Pons (tissue), 1 donor: ENCODE measurements around the gene GPR61.

ENCODE experiments used
- DNase-seq: peaks from one replicate; pipeline ENCODE4 v3.0.0-alpha.2; 2016; ENCODE audit warnings: low spot score

Gene GPR61, protein sequence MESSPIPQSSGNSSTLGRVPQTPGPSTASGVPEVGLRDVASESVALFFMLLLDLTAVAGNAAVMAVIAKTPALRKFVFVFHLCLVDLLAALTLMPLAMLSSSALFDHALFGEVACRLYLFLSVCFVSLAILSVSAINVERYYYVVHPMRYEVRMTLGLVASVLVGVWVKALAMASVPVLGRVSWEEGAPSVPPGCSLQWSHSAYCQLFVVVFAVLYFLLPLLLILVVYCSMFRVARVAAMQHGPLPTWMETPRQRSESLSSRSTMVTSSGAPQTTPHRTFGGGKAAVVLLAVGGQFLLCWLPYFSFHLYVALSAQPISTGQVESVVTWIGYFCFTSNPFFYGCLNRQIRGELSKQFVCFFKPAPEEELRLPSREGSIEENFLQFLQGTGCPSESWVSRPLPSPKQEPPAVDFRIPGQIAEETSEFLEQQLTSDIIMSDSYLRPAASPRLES

DNA sequence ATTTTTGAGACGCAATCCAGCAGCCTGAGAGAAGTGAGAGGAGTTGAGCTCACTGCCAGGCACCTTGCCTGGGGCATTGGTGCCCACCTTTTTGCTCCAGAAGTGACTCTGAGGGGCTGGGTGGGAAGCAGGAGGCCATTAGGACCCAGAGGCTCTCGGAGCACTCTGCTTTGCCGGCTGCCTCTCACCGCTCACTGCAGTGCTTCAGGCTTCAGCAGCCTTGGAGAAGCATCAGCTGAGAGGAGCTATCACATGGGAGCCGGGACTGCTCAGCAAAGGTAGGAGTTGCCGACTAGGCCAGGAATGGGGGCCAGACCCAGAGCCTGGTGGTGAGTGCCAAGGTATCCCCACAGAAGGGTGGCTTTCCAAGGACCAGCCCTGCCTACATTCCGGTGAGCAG lies at the start of gene GPR61:
GPR61 (plus strand) TSS at position 197 of the 400 bp plus-strand sequence. CDS start 3,151 bp downstream, outside the sequence.
- no peak for DNase-seq

DNA sequence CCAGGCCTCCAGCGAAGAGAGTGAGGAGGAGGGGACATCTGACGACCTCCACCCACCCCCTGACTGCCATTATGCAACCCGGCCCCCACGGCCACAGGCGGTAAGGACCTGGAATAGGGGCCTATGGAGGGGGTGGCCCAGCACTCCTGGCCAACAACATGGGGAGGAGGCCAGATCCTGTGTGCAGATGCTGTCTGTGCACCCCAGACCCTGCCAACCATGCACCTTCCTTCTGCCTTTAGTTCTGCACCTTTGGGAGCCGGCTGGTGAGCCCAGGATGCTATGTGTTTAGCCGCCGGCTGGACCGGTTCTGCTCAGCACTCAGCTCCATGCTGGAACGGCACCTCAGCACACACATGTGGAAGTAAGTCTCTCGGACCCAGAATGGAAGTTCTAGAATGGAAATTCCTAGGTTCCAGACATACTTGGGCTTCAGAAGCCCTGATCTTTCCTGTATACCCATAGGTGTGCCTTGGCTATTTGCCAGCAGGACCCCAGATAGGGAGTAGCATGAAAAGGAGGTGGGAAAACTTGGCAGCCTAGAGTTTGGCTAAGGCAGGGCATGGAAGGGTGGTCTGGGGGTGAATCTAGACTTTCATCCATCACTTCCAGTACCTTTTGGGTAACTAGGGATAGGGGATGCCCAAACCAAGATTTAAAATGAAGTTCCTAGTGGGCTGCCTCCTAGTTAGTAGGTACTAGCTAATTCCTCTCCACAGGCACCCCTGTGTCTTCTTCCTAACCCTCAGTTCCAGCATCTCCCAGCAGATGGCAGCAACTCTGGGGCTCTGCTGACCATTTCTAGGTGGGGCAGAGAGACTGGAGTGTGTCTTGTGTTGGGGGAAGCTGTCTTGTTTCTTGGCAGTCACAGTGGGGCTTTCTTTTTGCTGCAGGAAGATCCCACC lies 49.4 kb upstream of the GPR61 start:
- peak; percentile 69 for DNase-seq

DNA sequence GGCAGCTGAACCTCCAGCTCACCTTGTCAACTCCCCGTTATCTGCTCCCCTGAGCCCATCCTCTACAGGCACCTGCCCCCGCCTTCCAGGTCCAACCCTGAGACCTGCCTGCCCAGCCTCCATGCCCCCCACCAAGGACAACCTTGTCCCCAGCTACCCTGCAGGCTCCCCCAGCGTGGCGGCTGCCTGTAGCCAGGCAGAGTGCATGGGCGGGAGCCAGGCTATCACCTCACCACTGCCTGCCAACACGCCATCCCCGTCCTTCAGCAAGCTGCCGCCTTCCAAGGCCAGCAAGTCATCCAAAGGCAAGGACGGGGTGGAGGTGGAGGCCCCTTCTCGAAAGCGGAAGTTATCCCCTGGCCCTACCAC lies 48.8 kb upstream of the GPR61 start:
- no peak for DNase-seq

DNA sequence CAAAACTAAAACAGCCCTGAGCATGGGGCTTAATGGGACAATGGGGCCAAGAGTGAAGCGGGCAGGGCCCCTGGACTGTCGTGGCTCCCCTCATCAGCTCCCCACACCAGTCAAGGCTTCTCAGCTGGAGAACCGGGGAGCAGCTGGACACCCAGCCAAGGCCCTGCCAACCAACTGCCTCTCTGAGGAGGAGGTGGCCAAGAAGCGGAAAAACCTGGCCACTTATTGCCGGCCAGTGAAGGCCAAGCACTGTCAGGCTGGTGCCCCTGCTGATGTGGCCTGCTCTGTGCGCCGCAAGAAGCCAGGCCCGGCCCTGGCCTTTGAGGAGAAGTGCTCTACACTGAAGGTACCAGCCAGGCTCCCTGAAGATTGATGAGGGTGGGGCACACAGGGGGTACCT lies 48.3 kb upstream of the GPR61 start:
- DNase-seq = no peak

DNA sequence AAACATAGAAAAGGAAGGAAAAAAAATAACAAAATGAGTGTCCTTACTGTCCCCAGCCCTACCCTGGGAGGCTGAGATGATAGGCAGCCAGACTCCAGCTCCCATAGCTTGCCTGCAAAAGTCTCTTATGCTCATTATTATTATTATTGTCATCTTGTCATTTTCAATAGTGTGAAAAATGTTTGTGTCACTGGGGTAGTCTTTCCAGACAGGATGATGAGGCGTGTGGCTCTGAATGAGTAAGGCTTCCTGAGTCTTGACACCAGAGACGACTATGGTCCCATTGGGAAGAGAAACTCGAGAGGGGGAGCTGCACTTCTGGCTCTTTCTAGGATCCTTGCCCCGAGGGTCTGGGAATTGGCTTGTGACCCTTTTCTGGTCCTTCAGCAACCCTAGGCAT lies 46.9 kb upstream of the GPR61 start:
- no peak for DNase-seq

DNA sequence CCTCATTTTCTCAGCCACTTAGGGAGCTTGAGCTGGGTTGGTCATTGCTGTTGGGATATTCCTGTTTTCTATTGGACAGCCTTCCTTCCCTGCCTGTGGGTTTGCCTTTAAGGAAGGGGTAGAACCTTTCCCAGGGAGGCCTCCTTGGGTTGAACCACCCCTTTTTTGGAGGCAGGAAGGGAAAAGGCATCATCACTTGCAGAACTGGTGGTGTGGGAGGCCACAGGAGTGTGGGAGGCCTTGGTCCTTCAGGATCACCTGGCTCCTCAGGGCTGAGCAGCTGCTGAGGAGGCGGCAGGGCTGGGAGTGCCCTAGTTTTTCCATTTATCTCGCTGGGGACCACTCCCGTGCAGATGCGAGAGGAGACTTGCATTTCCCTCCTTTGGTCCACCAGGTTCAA lies 46.4 kb upstream of the GPR61 start:
- DNase-seq = no peak

DNA sequence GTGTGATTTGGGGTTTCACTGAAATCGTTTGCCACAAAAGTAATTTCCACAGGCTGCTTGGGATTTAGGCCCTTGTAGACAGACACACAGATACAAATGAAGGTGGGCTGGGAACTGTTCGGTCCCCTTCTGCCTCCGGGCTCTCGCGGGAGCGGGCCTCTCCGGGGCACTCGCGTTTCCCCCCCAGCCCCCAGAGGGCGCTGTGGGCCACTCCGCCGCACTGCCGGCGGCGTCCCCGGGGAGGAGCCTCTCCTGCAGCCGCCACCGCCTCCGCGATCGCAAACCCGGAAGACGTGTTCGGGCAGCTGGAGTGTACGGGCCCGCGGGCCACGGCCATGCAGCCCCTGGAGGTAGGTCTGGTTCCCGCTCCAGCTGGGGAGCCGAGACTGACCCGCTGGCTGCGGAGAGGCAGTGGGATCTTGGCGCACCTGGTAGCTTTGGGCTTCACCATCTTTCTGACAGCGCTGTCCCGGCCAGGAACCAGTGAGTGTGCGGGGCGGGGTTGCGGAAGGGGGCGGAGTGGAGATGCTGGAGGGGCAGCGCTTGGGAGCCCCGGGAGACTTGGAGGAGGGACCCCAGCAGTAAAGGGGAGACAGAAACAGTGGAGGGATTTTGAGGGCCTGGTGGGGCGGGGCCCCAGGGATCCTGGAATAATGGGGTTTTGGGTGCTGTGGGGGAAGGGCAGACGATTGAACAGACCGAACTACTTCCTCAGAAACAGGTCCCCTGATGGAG lies 45.7 kb upstream of the GPR61 start, which contains the start of gene CYB561D1:
CYB561D1 (plus strand) TSS at position 290 of the 735 bp plus-strand sequence; CDS start at position 336, 46 bp downstream.
- DNase-seq = peak; percentile 76

DNA sequence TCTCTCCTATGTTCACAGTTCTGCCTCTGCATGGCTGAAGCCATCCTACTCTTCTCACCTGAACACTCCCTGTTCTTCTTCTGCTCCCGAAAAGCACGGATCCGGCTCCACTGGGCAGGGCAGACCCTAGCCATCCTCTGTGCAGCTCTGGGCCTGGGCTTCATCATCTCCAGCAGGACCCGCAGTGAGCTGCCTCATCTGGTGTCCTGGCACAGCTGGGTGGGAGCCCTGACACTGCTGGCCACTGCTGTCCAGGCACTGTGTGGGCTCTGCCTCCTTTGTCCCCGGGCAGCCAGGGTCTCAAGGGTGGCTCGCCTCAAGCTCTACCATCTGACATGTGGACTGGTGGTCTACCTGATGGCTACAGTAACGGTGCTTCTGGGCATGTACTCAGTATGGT lies 43.9 kb upstream of the GPR61 start:
- no peak for DNase-seq

DNA sequence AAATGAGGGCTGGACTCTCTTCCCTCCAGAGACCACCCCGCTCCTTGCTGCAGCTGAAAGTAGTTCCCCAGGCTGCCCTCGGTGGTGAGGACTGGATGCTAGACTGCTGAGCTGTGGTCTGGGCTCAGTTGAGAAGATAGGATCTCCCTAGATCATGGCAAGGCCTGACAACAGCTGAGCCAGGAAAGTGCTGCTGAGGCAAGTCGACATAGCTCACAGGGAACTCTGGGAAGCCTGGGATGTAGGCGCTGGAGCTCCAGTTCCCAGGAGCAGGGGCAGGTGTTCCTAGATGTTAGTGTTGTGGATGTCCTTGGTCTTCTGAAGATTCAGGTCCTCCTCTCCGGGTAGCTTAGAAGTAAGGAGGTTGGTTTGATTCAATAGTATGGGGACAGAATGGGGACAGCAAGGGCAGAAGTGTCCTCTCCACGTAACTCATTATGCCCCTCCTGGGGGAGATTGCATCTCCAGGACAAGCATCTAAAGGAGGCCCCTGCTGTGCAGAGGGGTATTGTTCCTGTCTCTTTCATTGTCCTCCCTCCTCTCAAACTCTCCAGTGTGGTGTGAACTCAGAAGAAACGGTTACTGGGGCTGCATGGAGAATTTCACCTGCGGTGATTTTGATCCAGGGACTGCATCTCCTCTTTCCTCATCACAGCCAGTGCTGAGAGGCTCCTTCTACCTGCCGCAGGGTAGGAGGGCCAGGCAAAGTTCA lies 42.1 kb upstream of the GPR61 start:
- no peak for DNase-seq

DNA sequence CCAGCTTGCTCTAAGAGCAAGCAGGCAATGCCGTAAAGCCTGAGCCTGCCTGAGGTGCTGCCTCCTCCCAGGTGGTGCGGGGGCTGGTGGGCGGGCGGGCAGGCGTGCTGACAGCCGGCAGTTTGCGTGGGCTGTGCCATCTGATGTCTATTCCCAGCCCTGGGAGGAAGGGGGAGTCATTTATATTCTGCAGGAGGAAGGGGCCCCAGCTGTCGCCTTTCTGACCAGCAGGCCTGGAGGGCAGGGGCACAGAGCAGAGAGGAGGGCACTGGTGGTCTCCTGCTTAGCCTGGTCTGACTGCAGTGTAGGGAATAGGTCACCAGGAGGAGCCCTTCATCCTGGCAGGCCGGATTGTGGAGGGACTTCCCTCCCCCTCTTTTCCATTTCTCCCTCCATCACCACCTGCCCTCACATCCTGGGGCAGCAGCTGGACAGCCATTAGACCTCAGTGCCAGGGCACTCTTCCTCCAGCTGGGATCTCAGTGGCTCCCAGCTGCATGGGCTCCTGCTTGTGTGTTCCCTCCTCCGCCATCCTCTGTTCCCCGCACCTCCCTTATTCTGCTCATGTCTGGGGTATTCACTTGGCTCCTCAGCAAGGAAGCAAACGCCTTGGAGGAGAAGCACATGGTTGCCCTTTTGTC lies 41.4 kb upstream of the GPR61 start:
- DNase-seq = peak; percentile 18

DNA sequence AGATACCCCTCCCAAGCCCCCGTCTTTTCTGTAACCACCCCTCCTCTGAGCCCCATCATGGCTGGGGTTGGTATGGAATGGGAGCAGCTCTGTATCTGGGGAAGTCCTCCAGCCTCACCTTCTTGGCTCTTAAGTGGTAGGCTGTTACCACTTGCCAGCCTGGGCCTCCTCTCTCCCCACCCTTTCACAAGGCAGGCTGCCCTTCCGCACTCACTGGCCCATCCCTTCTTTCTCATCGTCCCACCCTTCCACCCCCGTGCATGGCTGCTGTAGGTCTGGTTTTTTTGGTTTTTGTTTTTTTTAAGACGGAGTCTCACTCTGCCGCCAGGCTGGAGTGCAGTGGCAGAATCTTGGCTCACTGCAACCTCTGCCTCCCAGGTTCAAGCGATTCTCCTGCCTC lies 40.6 kb upstream of the GPR61 start:
- no peak for DNase-seq

DNA sequence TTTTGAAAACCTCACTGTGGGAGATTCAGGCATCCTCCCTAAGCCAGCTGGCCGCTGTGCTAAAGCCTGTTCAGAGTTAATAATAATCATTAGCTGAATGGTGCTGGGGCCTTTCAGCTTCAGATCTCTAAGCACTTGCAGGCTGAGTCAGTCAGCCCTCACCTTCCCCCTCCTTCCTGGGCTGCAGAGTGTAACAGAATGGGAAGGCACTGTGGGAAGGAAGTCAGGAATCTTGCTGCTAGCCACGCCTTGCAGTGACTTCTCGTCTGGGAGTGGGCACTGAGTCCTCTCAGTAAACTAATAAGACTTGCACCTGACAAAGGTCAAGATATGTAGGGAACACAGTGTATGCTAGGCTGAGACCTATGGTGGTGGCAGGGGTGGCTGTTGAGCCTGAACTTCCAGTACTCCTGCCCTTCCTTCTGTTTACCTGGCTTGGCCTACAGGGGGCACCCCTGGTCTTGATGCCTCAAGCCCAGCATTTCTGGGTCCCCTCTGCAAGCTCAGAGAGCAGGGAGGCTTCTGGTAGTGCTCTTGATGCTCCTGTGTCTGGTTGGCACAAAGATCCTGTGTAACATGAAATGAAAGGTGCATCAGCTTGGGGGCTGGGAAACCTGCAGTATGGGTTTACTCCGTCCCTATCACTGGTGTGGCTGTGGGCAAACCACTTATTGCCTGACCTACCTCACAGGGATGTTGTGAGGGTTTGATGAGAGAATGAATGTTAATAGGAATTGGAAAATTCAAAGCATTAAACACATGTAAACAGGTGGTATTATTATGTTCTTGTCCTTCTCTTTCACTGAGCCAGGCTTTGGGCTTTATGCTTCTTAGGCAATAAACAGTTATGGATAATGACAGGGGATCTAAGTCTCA lies 39.8 kb upstream of the GPR61 start:
- DNase-seq = peak; percentile 32

DNA sequence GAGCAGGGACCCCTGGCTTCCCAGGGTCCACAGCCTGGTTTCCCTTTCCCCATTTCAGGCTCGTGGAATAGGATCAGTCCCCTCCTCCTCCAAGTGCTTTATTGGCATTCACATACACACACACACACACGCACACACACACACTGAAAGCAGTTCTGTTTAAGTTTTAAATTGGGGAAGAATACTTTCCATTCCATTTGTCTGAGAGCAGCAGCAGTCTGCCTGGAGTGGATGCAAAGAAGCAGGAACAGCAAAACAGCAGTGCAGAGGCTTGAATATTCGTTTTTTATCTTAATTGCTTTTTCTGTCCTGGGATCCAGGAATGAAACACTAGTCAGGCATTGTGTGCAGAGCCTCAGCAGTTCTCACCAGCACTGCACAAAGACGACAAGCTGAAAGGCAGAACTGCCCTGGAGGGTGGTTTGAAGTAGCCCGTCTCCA lies 38.7 kb upstream of the GPR61 start:
- no peak for DNase-seq

DNA sequence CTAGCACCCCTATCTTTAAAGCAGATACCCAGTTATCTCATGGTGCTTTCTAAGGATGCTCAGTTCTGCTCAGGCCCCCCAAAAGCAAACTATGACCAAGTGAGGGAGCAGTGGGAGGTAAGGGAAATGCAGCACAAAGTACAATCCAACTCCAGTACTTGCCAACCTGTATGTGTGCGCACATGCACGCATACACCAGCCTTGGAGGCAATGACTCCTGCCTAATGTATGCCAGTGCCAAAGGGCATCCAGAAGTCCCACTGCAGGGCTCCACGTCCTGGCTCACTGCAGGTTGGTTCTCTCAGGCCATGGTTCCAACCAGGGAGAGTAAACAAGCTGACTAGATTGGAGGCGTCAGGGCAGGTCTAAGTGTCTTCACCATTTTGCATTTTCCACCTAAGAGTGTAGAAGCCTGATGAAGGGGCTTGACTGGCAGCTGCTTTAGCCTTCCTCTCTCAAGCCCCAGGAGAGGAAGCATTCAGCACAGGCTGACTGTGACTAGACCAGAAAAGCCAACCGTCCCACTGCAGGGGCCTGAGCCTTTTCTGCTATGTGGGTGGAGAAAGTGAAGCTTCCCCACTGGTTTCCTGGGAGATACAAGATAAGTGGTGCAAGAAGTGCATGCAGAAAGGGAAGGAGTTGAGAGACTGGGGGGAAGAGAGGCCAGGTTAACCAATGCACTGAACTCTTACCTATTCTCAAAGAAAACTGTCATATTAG lies 37.9 kb upstream of the GPR61 start:
- no peak for DNase-seq

DNA sequence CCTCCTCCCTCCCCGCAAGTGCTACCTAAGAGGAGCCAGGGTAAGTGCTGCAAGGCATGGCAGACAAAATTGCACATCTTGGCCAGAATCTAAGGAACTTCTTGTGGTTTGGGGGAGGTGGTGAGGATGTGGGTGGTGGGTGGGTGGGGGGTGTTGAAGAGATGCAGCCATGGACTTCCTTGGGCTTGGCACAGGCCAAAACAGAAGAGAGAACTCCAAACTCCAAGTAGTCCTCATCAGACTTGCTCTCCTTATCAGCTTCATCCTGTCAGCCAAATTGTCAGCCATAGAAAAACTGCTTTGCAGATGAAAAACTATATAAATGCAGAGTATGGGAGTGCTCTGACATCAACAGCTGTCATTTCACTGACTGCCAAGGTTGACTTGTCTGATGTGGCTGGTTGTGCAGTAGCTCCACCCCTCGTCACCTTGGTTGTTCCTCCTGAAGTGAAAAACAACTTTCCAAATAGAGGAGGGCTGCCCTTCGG lies 37.3 kb upstream of the GPR61 start:
- DNase-seq = no peak

DNA sequence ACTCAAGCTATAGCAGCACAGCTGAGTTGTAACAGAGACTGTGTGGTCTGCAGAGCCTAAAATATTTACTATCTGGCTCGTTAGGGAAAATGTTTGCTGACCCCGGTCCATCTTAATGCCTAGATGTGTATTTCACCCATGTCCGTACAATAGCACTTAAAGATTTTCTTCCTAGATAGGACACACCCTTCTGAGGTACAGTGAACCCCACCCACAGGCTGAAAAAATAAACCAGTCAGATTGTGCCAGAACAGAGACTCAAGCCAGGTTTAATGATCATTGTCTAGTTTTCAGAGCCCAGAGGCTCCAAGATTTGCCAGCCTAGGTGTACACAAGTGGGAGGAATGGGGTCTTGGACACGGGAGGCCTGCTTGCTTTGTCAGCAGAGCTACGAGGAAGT lies 35.7 kb upstream of the GPR61 start:
- DNase-seq = no peak

DNA sequence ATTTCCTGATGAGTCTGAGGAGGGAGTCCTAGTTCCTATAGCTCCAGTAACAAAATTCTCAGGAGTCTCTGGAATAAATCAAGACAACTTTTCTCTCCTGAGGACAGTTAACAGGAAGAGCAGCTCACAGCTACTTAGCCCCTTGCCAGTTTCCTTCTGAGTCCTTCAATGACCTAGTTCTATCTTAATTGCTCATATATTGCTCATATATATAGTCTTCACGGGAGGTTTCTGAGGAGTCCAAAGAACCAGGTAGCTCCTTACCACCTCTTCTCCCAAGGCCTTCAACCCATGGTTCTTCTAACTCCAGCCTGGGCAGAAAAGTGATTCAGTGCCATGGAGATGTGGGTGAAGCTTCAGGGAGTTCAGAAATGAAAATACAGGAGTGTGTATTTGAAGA lies 34.7 kb upstream of the GPR61 start:
- no peak for DNase-seq

DNA sequence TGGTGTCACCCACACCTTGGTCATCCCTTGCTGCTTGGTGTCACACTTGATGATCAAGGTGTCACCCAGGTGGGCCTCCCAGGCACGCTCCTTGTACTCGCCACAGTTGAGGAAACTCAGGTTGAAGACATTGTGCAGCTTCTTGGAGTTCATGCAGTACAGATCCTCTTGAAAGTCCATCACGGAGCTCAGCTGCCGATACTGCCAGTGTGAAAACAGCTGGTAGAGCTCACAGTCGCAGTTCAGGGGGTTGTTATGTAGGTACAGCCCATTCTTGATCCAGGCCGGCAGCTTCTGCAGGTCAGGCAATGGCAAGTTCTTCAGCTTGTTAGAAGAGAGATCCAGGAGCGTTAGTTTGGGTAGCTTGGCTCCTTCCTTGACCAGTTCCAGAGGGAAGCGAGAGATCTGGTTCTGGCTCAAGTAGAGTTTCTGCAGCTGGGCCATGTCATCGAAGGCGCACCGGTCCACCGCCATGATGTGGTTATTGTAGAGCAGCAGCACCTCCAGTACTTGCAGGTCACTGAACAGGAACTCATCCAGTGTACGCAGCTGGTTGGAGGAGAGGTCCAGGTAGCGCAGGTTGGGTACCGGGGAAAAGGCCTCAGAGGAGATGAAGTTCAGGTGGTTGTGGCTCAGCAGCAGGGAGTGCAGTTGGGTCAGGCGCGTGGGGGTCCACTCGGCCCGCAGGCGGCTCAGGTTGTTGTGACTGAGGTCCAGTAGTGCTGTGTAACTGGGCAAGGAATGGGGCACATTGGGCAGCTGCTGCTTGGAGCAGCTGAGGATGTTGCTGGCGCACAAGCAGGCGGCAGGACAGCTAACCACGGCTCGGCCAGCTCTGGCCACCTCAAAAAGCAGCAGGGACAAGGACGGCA lies 31.4 kb upstream of the GPR61 start:
- DNase-seq = no peak
